SK-MEL-5 (cell line): ENCODE results near the gene SURF2. TPM values are rescaled to one million over a fixed set of nuclear protein-coding genes. Genes with fewer than 3 reads are reported as not detected.
"Not testable (repeated sequence)": the region's sequence is repeated elsewhere in the genome, so short reads cannot be mapped to it uniquely, and the experiment has no call there.

Experiments used
- DNase-seq: peaks from one replicate; pipeline ENCODE4 v3.0.0-alpha.2; 2016; ENCODE audit warnings: low read depth, low spot score
- in situ Hi-C: cut with HindIII; loops from 2 replicates; pipeline ENCODE4 v1.10.0; 2016; ENCODE audit warnings: low sequenced_read_pairs, high pct_unique_total_duplicates, low pct_unique_long_range_greater_than_20kb
- total RNA-seq: library from RNA; depleted of rRNA; stranded (reverse); fragments of >200 nt; shearing (Covaris generic); gene quantifications from 2 replicates; pipeline ENCODE4 v1.2.3, GENCODE V29; 2014

The SURF2 gene
- total RNA-seq, 1 experiment from 2014 or later: 39.3 TPM

- in situ Hi-C loops: no loop called here
- no peak for DNase-seq
Observed at GRCh38 chr9:133333566-133333965, 22.8 kb upstream of the SURF2 start.

GRCh38 chr9:133334161-133334560 lies 22.2 kb upstream of the SURF2 start:
- in situ Hi-C loops: no loop called here

GRCh38 chr9:133334888-133335287 lies 21.5 kb upstream of the SURF2 start:
- DNase-seq, in situ Hi-C loops: not testable (repeated sequence)

More at GRCh38 chr9:133334161-133334560, 22.2 kb upstream of the SURF2 start:
- no peak for DNase-seq

GRCh38 chr9:133335924-133336811 lies 20.2 kb upstream of the SURF2 start, which contains the start of gene SURF6:
Gene SURF6, minus strand, starts transcription at chr9:133336188. Its CDS starts 56 bp downstream, at chr9:133336132.
- in situ Hi-C loops: no loop called here
- DNase-seq: peak; percentile 88

GRCh38 chr9:133339641-133340040 lies 16.7 kb upstream of the SURF2 start:
- no peak for DNase-seq

GRCh38 chr9:133340256-133340655 lies 16.1 kb upstream of the SURF2 start:
- in situ Hi-C loops: no loop called here
- DNase-seq: no peak

More at GRCh38 chr9:133339641-133340040, 16.7 kb upstream of the SURF2 start:
- in situ Hi-C loops: no loop called here

GRCh38 chr9:133340916-133341315 lies 15.4 kb upstream of the SURF2 start:
- DNase-seq: no peak
- in situ Hi-C loops: no loop called here

GRCh38 chr9:133341369-133342068 lies 14.8 kb upstream of the SURF2 start:
- in situ Hi-C loops: no loop called here
- no peak for DNase-seq

GRCh38 chr9:133342069-133342406 lies 14.3 kb upstream of the SURF2 start:
- in situ Hi-C loops: no loop called here

GRCh38 chr9:133342570-133342969 lies 13.8 kb upstream of the SURF2 start:
- in situ Hi-C loops: no loop called here
- DNase-seq: no peak

More at GRCh38 chr9:133342069-133342406, 14.3 kb upstream of the SURF2 start:
- no peak for DNase-seq

- no peak for DNase-seq
- in situ Hi-C loops: no loop called here
Observed at GRCh38 chr9:133344071-133344470, 12.3 kb upstream of the SURF2 start.

GRCh38 chr9:133344979-133345378 lies 11.4 kb upstream of the SURF2 start:
- DNase-seq: no peak
- in situ Hi-C loops: no loop called here

GRCh38 chr9:133345596-133345995 lies 10.8 kb upstream of the SURF2 start:
- in situ Hi-C loops: no loop called here

GRCh38 chr9:133346021-133346785 lies 10.1 kb upstream of the SURF2 start:
- in situ Hi-C loops: no loop called here
- no peak for DNase-seq

More at GRCh38 chr9:133345596-133345995, 10.8 kb upstream of the SURF2 start:
- DNase-seq: no peak

GRCh38 chr9:133347515-133347984 lies 8.8 kb upstream of the SURF2 start:
- in situ Hi-C loops: no loop called here
- DNase-seq: peak; percentile 22

- in situ Hi-C loops: no loop called here
- DNase-seq: peak; percentile 96
Observed at GRCh38 chr9:133347985-133348717, 8.2 kb upstream of the SURF2 start, which contains the start of the genes MED22 and RPL7A. Gene MED22, minus strand, starts transcription at chr9:133348131. Its CDS starts 1,469 bp downstream, at chr9:133346662. Gene RPL7A, plus strand, starts transcription at chr9:133348218. Its CDS starts 26 bp downstream, at chr9:133348244.
